Muscle layer of colon (tissue), 2 donors: ENCODE data around the gene SOWAHD.
"Not testable (repeated sequence)": the region's sequence is repeated elsewhere in the genome, so short reads cannot be mapped to it uniquely, and the experiment has no call there.

Source experiments
- H3K27ac ChIP-seq: one replicate; pipeline ENCODE4 v1.7.0; 2013; ENCODE audit warnings: low read depth, mild to moderate bottlenecking, low read length, moderate library complexity
- H3K27me3 ChIP-seq, 2 donors: one replicate each; pipeline ENCODE4 v1.7.0; 2013; ENCODE audit warnings: low read length in 2 of 2, mild to moderate bottlenecking in 2 of 2; ENCODE audit not compliant: insufficient read depth in 2 of 2, control insufficient read depth in 1 of 2
- H3K36me3 ChIP-seq: one replicate; pipeline ENCODE4 v1.7.0; 2013; ENCODE audit warnings: mild to moderate bottlenecking, low read length; ENCODE audit not compliant: insufficient read depth
- H3K4me1 ChIP-seq: one replicate; pipeline ENCODE4 v1.7.0; 2013; ENCODE audit warnings: mild to moderate bottlenecking, low read length; ENCODE audit not compliant: insufficient read depth
- H3K4me3 ChIP-seq, 2 donors: one replicate each; pipeline ENCODE4 v1.7.0; 2013; ENCODE audit warnings: low read length in 2 of 2, low read depth in 1 of 2, mild to moderate bottlenecking in 1 of 2, moderate library complexity in 1 of 2
- H3K9ac ChIP-seq: one replicate; pipeline ENCODE4 v1.7.0; 2013; ENCODE audit warnings: low read length
- H3K9me3 ChIP-seq: one replicate; pipeline ENCODE4 v1.7.0; 2013; ENCODE audit warnings: mild to moderate bottlenecking, low read length
- donor health status: abdominal sarcoma.
- donor health status: Adenocarcinoma of cecum.

The SOWAHD gene

GRCh38 chrX:119791437-119792231 is 33.2 kb downstream of the SOWAHD start, which contains the start of gene RPL39:
Gene RPL39, minus strand, starts transcription at chrX:119791630. Its CDS starts 54 bp downstream, at chrX:119791576.
- peak within 1 kb of the TSS; percentile 83 for H3K27ac ChIP-seq
- peak within 1 kb of the TSS; percentile 78 for H3K9ac ChIP-seq
- no peaks in the 10 kb centered on the region for H3K9me3 ChIP-seq
- H3K4me1 ChIP-seq: peaks cover 20% of the 10 kb centered on the region
- H3K36me3 ChIP-seq: peaks cover 7% of the 10 kb centered on the region
- H3K27me3 ChIP-seq: no peaks in the 10 kb centered on the region
- peak within 1 kb of the TSS; percentile 58 to 71 for H3K4me3 ChIP-seq

DNA sequence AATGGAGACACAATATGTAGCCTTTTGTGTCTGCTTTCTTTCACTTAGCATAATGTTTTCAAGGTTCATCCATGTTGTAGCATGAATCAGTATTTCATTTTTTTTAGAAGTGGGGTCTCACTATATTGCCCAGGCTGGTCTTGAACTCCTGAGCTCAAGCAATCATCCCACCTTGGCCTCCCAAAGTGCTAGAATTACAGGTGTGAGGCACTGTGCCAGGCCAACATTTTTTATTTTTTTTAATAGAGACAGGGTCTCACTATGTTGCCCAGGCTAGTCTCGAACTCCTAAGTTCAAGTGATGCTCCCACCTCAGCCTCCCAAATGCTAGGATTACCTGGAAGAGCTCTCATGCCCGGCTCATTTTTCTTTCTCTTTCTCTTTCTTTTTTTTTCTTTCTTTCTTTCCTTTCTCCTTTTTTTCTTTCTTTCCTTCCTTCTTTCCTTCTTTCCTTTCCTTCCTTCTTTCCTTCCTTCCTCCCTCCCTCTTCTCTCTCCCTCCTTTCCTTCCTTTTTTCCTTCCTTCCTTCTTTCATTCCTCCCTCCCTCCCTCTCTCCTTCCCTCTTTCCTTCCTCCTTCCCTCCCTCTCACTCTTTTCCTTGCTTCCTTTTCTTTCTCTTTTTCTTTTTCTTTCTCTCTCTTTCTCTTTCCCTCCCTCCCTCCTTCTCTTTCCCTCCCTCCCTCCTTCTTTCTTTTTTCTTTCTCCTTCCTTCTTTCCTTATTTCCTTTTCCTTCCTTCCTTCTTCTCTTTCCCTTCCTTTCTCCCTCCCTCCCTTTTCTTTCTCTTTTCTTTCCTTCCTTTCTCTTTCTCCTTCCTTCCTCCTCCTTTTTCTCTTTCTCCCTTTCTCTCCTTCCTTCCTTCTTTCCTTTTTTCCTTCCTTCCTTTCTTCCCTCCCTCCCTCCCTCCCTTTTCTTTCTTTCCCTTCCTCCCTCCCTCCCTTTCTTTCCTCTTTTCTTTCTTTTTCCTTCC is 43.1 kb downstream of the SOWAHD start:
- H3K9me3 ChIP-seq: no peaks in the 10 kb centered on the region
- H3K36me3 ChIP-seq: no peaks in the 10 kb centered on the region
- no peak overlapping the region for H3K27ac ChIP-seq
- no peak overlapping the region for H3K9ac ChIP-seq
- no peak overlapping the region for H3K4me3 ChIP-seq
- no peaks in the 10 kb centered on the region for H3K4me1 ChIP-seq
- no peaks in the 10 kb centered on the region for H3K27me3 ChIP-seq

- Histone ChIP-seq H3K9me3 (no peaks in the 10 kb centered on the region), H3K4me1 (no peaks in the 10 kb centered on the region), H3K27me3 (no peaks in the 10 kb centered on the region), H3K27ac (no peak overlapping the region), H3K9ac (no peak overlapping the region), H3K36me3 (no peaks in the 10 kb centered on the region), H3K4me3 (no peak overlapping the region)
Observed at GRCh38 chrX:119802546-119802945, 44.2 kb downstream of the SOWAHD start.

GRCh38 chrX:119808461-119808860 is 50.1 kb downstream of the SOWAHD start:
- H3K36me3 ChIP-seq, H3K4me1 ChIP-seq, H3K27ac ChIP-seq, H3K4me3 ChIP-seq, H3K9me3 ChIP-seq, H3K27me3 ChIP-seq, H3K9ac ChIP-seq: not testable (repeated sequence)

- Histone ChIP-seq H3K27me3 (no peaks in the 10 kb centered on the region), H3K9ac (no peak overlapping the region), H3K4me3 (no peak overlapping the region), H3K4me1 (no peaks in the 10 kb centered on the region), H3K27ac (no peak overlapping the region), H3K36me3 (no peaks in the 10 kb centered on the region), H3K9me3 (no peaks in the 10 kb centered on the region)
Observed at GRCh38 chrX:119809185-119809666, 50.8 kb downstream of the SOWAHD start.
